ENCODE results near the gene PCBP3.

DNA sequence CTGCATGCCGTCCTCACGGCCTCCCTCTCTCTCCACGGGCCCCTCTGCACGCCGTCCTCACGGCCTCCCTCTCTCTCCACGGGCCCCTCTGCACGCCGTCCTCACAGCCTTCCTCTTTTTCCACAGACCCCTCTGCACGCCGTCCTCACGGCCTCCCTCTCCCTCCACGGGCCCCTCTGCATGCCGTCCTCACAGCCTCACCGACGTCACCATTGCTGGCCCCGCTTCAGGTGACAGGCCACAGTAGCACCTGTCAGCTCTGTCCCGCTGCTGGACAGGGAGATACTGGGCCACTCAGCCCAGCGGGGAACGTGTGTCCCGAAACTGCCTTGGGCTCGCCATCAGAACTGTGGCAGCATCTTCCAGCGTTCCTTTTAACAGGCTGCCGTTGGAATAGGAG, 255.3 kb downstream of the PCBP3 start:
- TF ChIP-seq CTCF (IDR thresholded peaks at IDR 0.05) (no peak), POLR2A (IDR thresholded peaks at IDR 0.05) (no peak)

All from right lobe of liver (tissue), 4 donors.